GM21723 (cell line): ENCODE data around the gene SUPT4H1.
"Not testable (repeated sequence)": the region's sequence is repeated elsewhere in the genome, so short reads cannot be mapped to it uniquely, and the experiment has no call there.

ENCODE experiments used
- ATAC-seq: cut with Tn5 transposase; IDR thresholded peaks from one replicate; pipeline ENCODE4 v1.9.1; 2021; ENCODE audit warnings: mild to moderate bottlenecking, moderate library complexity; ENCODE audit not compliant: unreplicated experiment

The SUPT4H1 gene

GRCh38 chr17:58351831-58352595 is at the start of gene SUPT4H1:
SUPT4H1 (minus strand) TSS chr17:58352201; CDS start chr17:58352135, 66 bp downstream.
- ATAC-seq: peak; percentile 83

- no peak for ATAC-seq
Observed at GRCh38 chr17:58401287-58401686, 49.3 kb upstream of the SUPT4H1 start.

- ATAC-seq: no peak
Observed at GRCh38 chr17:58400826-58401225, 48.8 kb upstream of the SUPT4H1 start.

GRCh38 chr17:58399974-58400373 is 48.0 kb upstream of the SUPT4H1 start:
- ATAC-seq: no peak

GRCh38 chr17:58398574-58399266 is 46.7 kb upstream of the SUPT4H1 start:
- ATAC-seq: no peak

- ATAC-seq: not testable (repeated sequence)
Observed at GRCh38 chr17:58397421-58397820, 45.4 kb upstream of the SUPT4H1 start.

GRCh38 chr17:58396173-58396572 is 44.2 kb upstream of the SUPT4H1 start:
- no peak for ATAC-seq

- no peak for ATAC-seq
Observed at GRCh38 chr17:58394534-58395223, 42.7 kb upstream of the SUPT4H1 start.

GRCh38 chr17:58391302-58391984 is 39.4 kb upstream of the SUPT4H1 start:
- ATAC-seq: no peak

GRCh38 chr17:58390884-58391283 is 38.9 kb upstream of the SUPT4H1 start:
- ATAC-seq: no peak

- no peak for ATAC-seq
Observed at GRCh38 chr17:58388302-58389190, 36.5 kb upstream of the SUPT4H1 start.

GRCh38 chr17:58387834-58388233 is 35.8 kb upstream of the SUPT4H1 start:
- ATAC-seq: no peak

- no peak for ATAC-seq
Observed at GRCh38 chr17:58386708-58387107, 34.7 kb upstream of the SUPT4H1 start.

- ATAC-seq: no peak
Observed at GRCh38 chr17:58385359-58385899, 33.4 kb upstream of the SUPT4H1 start.

GRCh38 chr17:58384897-58385296 is 32.9 kb upstream of the SUPT4H1 start:
- ATAC-seq: no peak

GRCh38 chr17:58383892-58384462 is 32.0 kb upstream of the SUPT4H1 start:
- no peak for ATAC-seq

GRCh38 chr17:58382872-58383242 is 30.9 kb upstream of the SUPT4H1 start:
- ATAC-seq: no peak

- peak; percentile 80 for ATAC-seq
Observed at GRCh38 chr17:58382108-58382871, 30.3 kb upstream of the SUPT4H1 start.
